Eye (tissue), 1 donor: Measurements from ENCODE around the gene SIRPB2.
A peak's percentile ranks its signal among the peaks of the same experiment; 100 is the strongest.

ENCODE experiments used
- DNase-seq: peaks from one replicate; pipeline ENCODE4 v3.0.0-alpha.2; 2015

The SIRPB2 gene

GRCh38 chr20:1491281-1491840 lies at the start of gene SIRPB2:
TSS of gene SIRPB2 (minus strand) at chr20:1491420. CDS start at chr20:1491359, 61 bp downstream.
- no peak for DNase-seq

DNA sequence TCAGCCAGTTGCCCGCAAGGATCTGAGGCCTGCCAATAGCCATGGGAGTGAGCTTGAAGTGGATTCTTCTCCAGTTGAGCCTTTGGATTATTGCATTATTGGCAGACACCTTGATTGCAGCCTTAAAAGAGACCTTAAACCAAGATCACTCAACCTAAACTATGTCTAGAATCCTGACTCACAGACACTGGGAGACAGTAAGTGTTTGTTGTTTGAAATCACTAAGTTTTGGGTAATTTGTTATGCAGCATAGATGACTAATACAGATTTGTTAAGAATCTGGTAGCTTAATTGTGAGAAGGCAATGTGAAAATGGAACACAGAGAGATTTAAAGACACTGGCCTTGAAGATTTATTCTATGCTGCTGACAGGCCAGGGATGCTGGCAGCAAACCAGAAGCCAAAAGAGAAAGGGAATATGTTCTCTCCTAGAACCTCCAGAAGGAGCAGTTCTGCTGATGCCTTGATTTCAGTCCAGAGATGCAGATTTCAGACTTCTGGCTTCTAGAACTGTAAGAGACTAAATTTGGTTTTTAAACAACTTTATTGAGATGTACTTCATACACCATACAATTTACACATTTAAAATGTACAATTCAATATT lies 48.7 kb upstream of the SIRPB2 start:
- no peak for DNase-seq

DNA sequence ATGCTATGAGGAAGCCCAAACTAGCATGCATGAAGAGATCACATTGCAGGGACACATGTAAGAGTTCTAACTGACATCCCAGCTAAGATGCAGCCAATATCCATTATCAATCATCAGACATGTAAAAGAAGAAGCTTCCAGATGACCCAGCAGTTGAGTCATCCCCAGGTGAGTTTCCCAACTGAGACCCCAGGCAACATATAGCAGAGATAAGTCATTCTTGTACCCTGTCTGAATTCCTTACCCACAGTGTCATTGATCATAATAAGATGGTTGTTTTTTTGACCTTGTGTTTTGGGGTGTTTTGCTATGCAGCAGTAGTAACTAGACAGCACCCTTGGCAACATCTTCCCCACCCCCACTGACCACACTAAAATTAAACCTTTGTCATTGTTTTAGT lies 47.4 kb upstream of the SIRPB2 start:
- DNase-seq = no peak

DNA sequence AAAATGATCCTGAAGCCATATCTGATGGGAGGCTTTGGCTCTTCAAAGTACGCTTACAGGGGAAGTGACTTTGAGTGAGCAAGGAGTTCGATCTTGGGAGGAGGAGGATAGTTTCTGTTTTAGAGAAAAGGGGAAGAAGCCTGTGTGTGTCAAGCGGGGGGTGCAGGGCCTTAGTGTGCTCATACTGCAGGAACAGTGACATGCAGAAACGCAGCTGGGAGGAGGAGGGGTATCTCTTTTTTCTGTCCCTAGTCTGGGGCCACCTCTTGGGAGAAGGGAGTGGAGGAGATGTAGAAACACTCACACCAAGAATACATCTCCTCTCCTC lies 46.5 kb upstream of the SIRPB2 start:
- DNase-seq = no peak

DNA sequence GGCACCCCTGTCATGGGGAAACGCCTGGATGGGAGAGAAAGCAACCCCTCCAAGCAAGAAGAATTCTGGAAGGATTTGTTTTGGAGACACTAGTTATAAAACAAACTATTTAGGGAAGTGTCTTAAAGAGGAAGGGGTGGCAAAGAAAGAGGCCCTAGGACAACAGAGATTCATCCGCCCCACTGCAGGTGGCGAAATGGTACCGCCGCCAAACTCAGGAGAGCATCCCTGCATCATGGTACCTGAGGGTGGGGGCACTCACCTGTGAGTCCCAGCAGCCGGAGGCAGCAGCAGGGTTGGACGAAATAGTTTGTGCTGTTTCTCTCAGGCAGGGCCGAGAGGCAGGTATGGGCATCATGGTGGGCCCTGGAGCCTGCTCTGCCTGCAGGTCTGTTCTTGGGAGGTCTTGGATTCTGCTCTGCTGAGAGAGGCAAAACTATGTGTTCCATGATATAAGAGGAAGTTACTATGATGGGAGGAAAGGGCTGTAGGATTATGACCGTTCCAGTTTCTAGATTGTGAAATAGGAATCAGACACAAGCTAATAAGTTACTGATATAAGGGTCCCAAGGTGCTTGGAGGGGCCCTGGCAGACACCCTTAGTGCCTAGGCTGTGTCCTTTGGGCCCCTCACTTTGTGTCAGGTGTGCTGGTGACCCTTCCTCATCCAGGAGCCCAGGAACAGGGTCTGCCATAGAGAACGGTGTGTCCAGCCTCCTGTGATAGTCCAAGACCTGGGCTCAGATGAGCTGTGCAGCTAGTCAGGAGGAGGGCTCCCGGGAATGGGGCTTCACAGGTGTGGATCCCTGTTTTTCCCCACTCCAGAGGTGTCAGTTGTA lies 45.9 kb upstream of the SIRPB2 start:
- DNase-seq = no peak

DNA sequence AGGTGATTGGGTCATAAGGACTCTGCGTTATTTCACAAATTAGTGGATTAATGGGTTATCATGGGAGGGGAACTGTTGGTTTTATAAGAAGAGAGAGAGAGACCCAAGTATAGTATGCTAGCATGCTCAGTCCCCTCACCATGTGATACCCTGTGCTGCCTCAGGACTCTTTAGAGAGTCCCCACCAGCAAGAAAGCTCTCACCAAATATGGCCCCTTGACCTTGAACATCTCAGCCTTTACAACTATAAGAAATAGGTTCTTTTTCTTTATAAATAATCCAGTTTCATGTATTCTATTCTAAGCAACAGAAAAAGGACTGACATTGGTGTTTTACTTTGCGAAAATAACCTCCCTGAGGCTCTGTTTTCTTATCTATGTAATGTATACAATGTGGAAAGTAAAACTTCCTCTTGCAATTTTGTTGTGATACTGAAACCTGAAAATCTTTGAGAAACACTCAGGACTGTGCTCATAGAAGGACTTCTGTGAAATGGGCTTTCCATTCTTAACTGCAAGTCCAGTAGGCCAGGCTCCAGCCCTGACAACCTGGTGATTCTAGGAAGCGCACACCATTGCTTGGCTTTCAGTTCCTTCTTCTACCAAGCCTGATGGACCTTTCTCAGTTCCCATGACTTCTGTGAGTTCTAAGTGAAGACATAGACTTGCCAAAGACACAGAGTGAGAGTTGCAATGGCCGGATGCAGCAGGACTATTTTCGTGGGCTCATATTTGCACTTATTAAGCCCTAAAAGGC lies 44.4 kb upstream of the SIRPB2 start:
- no peak for DNase-seq

DNA sequence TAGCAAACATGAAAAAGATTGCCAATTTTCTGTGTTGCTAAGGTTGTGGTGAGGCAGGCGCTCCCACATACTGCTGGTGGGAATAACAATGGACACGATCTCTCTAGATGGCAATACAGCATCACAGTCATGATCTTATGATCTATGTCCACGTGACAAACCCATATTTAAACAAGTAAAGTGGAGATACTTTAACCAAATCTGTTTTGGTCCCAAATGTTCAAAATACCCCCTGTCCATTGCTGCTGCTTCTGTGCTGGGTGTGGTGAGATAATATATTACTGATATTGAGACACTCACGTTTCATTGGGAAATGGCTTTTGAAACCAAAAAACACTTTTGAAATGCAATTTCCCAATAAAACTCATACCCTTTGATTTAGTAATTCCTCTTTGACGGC lies 43.3 kb upstream of the SIRPB2 start:
- DNase-seq = no peak

GRCh38 chr20:1533059-1533458 lies 41.8 kb upstream of the SIRPB2 start:
- DNase-seq = no peak

DNA sequence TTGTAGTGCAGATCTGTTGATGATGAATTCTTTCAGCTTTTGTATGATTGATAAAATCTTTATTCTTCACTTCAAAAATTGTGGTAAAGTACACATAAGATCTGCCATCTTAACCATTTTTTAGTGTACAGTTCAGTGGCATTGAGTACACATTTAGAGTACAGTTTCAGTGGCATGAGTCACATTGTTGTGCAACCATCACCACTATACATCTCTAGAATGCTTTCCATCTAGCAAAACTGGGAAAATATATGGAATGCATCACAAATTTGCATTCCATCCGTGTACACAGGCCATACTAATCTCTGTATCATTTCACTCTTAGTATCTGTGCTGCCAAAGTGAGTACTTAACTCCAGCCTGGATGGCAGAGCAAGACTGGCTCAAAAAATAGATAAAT lies 37.6 kb upstream of the SIRPB2 start:
- DNase-seq = no peak

GRCh38 chr20:1527923-1528322 lies 36.7 kb upstream of the SIRPB2 start:
- no peak for DNase-seq

DNA sequence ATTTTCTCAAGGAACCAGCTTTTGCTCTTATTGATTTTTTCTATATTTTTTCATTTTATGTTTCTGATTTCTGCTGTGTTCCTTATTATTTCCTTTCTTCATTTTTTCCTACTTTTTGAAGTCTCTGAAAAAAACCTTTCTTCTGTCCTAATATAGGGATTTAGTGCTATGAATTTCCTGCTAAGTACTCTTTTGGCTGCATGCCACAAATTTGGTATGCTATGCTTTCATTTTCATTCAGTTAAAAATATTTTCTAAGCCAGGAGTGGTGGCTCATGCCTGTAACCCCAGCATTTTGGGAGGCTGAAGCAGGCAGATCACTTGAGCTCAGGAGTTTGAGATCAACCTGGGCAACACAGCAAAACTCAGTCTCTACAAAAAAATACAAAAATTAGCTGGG lies 35.7 kb upstream of the SIRPB2 start:
- DNase-seq = no peak

GRCh38 chr20:1526310-1526709 lies 35.1 kb upstream of the SIRPB2 start:
- no peak for DNase-seq

GRCh38 chr20:1524004-1524403 lies 32.8 kb upstream of the SIRPB2 start:
- DNase-seq = no peak

- DNase-seq = no peak
These were observed 25.8 kb upstream of the SIRPB2 start for GRCh38 chr20:1517010-1517409.

- DNase-seq = no peak
These were observed 22.6 kb upstream of the SIRPB2 start for GRCh38 chr20:1513801-1514200.

DNA sequence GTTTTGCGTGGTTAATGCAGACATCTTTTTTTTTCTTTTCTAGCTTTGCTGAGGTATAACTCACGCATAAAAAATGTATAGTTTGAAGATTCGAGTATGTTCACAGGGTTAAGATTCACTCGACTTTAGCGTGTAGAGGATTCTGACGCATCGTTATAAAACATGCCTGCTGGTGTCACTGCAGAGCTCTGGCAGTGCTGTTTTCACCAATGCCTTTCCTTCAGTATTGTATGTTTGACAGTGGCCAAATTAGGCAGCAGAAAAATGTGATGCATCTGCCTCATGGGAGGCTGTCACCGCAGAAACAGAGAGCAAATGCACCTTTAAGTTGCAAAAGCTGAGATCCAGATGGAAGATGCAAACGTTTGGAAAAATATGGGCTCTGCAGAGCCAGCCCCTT lies 18.0 kb upstream of the SIRPB2 start:
- peak; percentile 3 for DNase-seq

DNA sequence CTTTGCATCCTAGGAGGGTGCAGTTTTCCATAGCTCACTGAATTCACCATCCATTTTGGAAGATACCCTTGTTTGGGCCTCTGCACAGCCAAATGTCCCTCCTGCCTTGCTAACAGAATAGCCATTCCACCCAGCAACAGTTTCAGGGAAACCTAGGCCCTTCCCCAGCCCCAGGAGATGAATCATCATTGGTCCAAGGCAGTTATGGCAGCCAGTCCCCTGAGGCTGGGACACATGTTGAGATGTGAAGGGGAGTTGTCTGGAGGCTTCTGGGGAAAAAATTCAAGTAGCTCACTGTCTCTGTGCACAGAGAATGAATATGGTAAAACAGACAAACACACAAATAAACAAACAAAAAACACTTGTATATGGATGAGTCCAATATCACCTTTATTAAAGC lies 17.4 kb upstream of the SIRPB2 start:
- no peak for DNase-seq

- DNase-seq = no peak
These were observed 16.1 kb upstream of the SIRPB2 start for GRCh38 chr20:1507276-1507675.

GRCh38 chr20:1505871-1506270 lies 14.7 kb upstream of the SIRPB2 start:
- no peak for DNase-seq

- DNase-seq = no peak
These were observed 14.1 kb upstream of the SIRPB2 start for GRCh38 chr20:1505361-1505760.

GRCh38 chr20:1503564-1504227 lies 12.5 kb upstream of the SIRPB2 start:
- peak; percentile 83 for DNase-seq

- DNase-seq = no peak
These were observed 9.3 kb upstream of the SIRPB2 start for GRCh38 chr20:1500496-1500895.
